ENCODE measurements around the gene NUDT5. TPM values are rescaled to one million over a fixed set of nuclear protein-coding genes. Genes with fewer than 3 reads are reported as not detected.
A peak's percentile ranks its signal among the peaks of the same experiment; 100 is the strongest.

NUDT5 gene
- total RNA-seq, 1 experiment from 2014 or later: 160 TPM

DNA sequence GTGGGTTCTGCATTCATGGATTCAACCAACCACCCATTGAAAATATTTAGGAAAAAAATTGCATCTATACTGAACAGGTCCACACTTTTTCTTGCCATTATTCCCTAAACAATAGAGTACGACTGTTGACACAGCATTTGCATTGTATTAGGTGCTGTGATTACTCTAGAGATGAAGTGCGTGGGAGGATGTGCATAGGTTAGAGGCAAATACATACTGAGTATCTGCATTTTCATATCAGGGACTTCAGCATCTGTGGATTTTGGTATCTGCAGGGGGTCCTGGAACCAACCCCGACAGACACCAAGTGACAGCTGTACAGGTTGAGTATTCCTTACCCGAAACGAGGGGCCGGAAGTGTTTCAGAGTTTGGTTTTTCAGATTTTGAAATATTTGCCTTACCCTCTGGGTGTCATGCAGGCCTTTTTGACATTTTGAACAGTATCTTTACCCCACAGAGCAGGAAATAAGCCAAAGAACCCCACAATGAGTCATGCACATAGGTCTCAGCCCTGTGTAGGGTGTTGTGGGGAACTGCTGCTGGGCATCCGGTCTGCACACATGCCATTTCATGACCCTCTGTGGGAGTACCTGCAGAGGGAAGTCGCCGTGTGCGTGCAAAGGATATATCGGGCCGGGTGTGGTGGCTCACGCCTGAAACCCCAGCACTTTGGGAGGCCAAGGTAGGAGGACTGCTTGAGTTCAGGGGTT is 14.5 kb downstream of the NUDT5 start:
- intact Hi-C loops (cut with micrococcal nuclease; ENCODE audit: unreplicated experiment): no loop called here
- POLR2A ChIA-PET: interaction anchor here (0.7 kb wide), 1 partner anchor 1121 kb away, joined by 4 read pairs; no protein-coding TSS in a partner anchor
- BruUV-seq (replicated peaks): no TSS peak
- no peak overlapping the region for H3K27ac Mint-ChIP-seq (ENCODE audit: unreplicated experiment)
- no peaks in the 10 kb centered on the region for H3K9me3 ChIP-seq
- H3K27me3 ChIP-seq (replicated peaks; ENCODE audit: control insufficient read depth, insufficient read depth, low read length): no peaks in the 10 kb centered on the region
- H3K27me3 Mint-ChIP-seq (ENCODE audit: insufficient read depth, unreplicated experiment): no peaks in the 10 kb centered on the region
- DNase-seq: no peak
- H3K4me1 Mint-ChIP-seq (ENCODE audit: low read depth, unreplicated experiment): no peaks in the 10 kb centered on the region
- H3K4me1 ChIP-seq: no peaks in the 10 kb centered on the region
- TF ChIP-seq, protein P1, sequence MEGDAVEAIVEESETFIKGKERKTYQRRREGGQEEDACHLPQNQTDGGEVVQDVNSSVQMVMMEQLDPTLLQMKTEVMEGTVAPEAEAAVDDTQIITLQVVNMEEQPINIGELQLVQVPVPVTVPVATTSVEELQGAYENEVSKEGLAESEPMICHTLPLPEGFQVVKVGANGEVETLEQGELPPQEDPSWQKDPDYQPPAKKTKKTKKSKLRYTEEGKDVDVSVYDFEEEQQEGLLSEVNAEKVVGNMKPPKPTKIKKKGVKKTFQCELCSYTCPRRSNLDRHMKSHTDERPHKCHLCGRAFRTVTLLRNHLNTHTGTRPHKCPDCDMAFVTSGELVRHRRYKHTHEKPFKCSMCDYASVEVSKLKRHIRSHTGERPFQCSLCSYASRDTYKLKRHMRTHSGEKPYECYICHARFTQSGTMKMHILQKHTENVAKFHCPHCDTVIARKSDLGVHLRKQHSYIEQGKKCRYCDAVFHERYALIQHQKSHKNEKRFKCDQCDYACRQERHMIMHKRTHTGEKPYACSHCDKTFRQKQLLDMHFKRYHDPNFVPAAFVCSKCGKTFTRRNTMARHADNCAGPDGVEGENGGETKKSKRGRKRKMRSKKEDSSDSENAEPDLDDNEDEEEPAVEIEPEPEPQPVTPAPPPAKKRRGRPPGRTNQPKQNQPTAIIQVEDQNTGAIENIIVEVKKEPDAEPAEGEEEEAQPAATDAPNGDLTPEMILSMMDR (IDR thresholded peaks at IDR 0.05; ENCODE audit: insufficient read depth in 1 of 2, low read depth in 1 of 2, low read length in 1 of 2, severe bottlenecking in 1 of 2, unreplicated experiment in 1 of 2): no peak
- H3K4me3 Mint-ChIP-seq (ENCODE audit: unreplicated experiment): no peak overlapping the region
- H3K36me3 Mint-ChIP-seq (ENCODE audit: insufficient read depth, unreplicated experiment): peaks cover 71% of the 10 kb centered on the region
- no peaks in the 10 kb centered on the region for H3K9me3 Mint-ChIP-seq (ENCODE audit: unreplicated experiment)
- peaks cover 2% of the 10 kb centered on the region for H3K36me3 ChIP-seq (ENCODE audit: control insufficient read depth, insufficient read depth, low read length)
- CTCF ChIA-PET: interaction anchor here (1.2 kb wide), 1 partner anchor 139 kb away, joined by 4 read pairs; the partner anchor contains the start of gene UPF2
- no peak overlapping the region for H3K4me3 ChIP-seq (ENCODE audit: low read depth, low read length)

DNA sequence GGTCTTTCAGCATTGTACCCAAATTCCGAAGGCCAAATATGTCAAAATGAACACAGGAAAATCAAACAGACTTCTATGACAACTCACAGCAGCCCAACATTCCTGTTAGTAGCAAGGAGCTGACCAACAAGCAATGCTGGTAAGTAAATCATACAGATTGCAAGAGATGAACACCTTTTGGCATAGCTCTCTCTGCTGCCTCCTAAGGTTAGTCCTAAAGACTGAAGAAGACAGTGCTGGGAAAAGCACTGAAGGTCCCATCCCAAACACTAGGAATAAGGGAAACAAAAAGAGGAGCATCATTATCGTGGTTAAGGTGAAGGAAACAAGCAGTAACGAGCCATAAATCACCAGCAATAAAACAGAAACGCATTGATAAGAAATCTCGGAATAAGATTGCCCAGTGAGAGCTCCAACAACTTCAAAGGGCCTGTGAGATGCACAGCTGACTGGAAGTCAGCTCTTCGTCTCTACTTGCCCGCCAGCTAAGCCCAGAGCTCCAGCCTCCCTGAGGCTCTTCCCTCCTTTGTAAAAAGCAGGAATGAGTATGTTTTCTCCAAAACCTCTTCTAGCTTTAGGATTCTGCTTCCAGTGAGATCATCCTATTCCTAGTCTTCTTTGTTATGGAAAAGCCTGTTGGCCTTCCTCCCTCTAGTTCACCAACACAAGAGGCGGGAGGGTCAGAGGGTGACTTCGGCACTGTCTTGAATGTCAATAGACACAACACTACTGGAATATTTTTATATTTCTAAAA is 15.3 kb downstream of the NUDT5 start:
- no peak overlapping the region for H3K4me3 ChIP-seq (ENCODE audit: low read depth, low read length)
- no peaks in the 10 kb centered on the region for H3K9me3 ChIP-seq
- no TSS peak for BruUV-seq (replicated peaks)
- no peak for DNase-seq
- Mint-ChIP-seq H3K4me1 (ENCODE audit: low read depth, unreplicated experiment) (no peaks in the 10 kb centered on the region), H3K9me3 (ENCODE audit: unreplicated experiment) (no peaks in the 10 kb centered on the region), H3K27ac (ENCODE audit: unreplicated experiment) (no peak overlapping the region), H3K27me3 (ENCODE audit: insufficient read depth, unreplicated experiment) (no peaks in the 10 kb centered on the region), H3K36me3 (ENCODE audit: insufficient read depth, unreplicated experiment) (peaks cover 68% of the 10 kb centered on the region), H3K4me3 (ENCODE audit: unreplicated experiment) (no peak overlapping the region)
- intact Hi-C loops (cut with micrococcal nuclease; ENCODE audit: unreplicated experiment): no loop called here
- peaks cover 2% of the 10 kb centered on the region for H3K36me3 ChIP-seq (ENCODE audit: control insufficient read depth, insufficient read depth, low read length)
- H3K4me1 ChIP-seq: no peaks in the 10 kb centered on the region
- ChIA-PET CTCF (interaction anchor here (0.5 to 1.2 kb wide), 5 partner anchors 8 to 138 kb away, joined by 3 to 4 read pairs (median 3); partner anchors contain the start of genes CDC123, NUDT5 and UPF2), POLR2A (no interaction called here)
- H3K27me3 ChIP-seq (replicated peaks; ENCODE audit: control insufficient read depth, insufficient read depth, low read length): no peaks in the 10 kb centered on the region
- TF ChIP-seq, protein P1 (IDR thresholded peaks at IDR 0.05; ENCODE audit: insufficient read depth in 1 of 2, low read depth in 1 of 2, low read length in 1 of 2, severe bottlenecking in 1 of 2, unreplicated experiment in 1 of 2): peak in 1 of 2 experiments; percentile 24

DNA sequence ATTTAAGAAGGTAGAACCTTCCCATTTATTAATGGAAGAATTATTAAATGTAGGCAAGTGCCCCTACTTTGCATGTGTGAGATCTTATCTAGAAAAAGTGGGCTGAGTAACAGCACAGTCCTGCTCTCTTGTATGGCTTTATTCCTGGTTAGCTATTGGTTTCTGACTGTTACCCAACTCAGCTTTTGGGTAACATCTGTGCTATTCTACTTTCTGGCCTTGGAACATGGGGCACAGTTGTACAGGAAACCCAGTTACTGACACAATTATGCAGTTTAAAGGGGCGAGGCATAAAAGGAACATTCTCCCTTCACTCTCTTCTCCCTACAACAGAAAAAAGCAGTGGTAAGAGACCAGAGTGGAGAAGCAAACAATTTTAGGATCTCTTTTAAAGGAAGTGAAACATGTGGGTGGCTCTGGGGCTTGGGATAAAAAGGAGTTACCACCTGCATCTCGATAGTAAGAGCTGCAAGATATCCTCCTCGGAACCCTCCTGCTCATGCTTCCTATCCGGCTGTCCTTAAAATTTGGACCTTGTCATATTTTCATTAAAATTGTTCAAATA is 16.0 kb downstream of the NUDT5 start:
- peaks cover 2% of the 10 kb centered on the region for H3K36me3 ChIP-seq (ENCODE audit: control insufficient read depth, insufficient read depth, low read length)
- TF ChIP-seq, protein P1 (IDR thresholded peaks at IDR 0.05; ENCODE audit: insufficient read depth in 1 of 2, low read depth in 1 of 2, low read length in 1 of 2, severe bottlenecking in 1 of 2, unreplicated experiment in 1 of 2): no peak
- H3K9me3 ChIP-seq: no peaks in the 10 kb centered on the region
- H3K4me3 ChIP-seq (ENCODE audit: low read depth, low read length): no peak overlapping the region
- H3K4me1 ChIP-seq: no peaks in the 10 kb centered on the region
- BruUV-seq (replicated peaks): no TSS peak
- no peaks in the 10 kb centered on the region for H3K27me3 ChIP-seq (replicated peaks; ENCODE audit: control insufficient read depth, insufficient read depth, low read length)
- POLR2A ChIA-PET: no interaction called here
- intact Hi-C loops (cut with micrococcal nuclease; ENCODE audit: unreplicated experiment): no loop called here
- Mint-ChIP-seq H3K27me3 (ENCODE audit: insufficient read depth, unreplicated experiment) (no peaks in the 10 kb centered on the region), H3K27ac (ENCODE audit: unreplicated experiment) (no peak overlapping the region), H3K4me1 (ENCODE audit: low read depth, unreplicated experiment) (no peaks in the 10 kb centered on the region), H3K9me3 (ENCODE audit: unreplicated experiment) (no peaks in the 10 kb centered on the region), H3K36me3 (ENCODE audit: insufficient read depth, unreplicated experiment) (peaks cover 66% of the 10 kb centered on the region), H3K4me3 (ENCODE audit: unreplicated experiment) (no peak overlapping the region)
- no peak for DNase-seq
- CTCF ChIA-PET: interaction anchor here (0.5 to 1.2 kb wide), 4 partner anchors 12 to 137 kb away, joined by 3 to 4 read pairs (median 4); partner anchors contain the start of genes CDC123, NUDT5 and UPF2

Data from Caco-2 (cell line).